Activated CD4-positive, CD25-positive, alpha-beta regulatory T cell treated with anti-CD3 and anti-CD28 coated beads, Interleukin-2, amount 50 U/mL, for 72 hours (primary cell): ENCODE results near the gene FAM83G.
A peak's percentile ranks its signal among the peaks of the same experiment; 100 is the strongest.
"Not testable (repeated sequence)": the region's sequence is repeated elsewhere in the genome, so short reads cannot be mapped to it uniquely, and the experiment has no call there.

ENCODE experiments used
- DNase-seq: peaks from one replicate; pipeline ENCODE4 v3.0.0; 2021

FAM83G gene, protein sequence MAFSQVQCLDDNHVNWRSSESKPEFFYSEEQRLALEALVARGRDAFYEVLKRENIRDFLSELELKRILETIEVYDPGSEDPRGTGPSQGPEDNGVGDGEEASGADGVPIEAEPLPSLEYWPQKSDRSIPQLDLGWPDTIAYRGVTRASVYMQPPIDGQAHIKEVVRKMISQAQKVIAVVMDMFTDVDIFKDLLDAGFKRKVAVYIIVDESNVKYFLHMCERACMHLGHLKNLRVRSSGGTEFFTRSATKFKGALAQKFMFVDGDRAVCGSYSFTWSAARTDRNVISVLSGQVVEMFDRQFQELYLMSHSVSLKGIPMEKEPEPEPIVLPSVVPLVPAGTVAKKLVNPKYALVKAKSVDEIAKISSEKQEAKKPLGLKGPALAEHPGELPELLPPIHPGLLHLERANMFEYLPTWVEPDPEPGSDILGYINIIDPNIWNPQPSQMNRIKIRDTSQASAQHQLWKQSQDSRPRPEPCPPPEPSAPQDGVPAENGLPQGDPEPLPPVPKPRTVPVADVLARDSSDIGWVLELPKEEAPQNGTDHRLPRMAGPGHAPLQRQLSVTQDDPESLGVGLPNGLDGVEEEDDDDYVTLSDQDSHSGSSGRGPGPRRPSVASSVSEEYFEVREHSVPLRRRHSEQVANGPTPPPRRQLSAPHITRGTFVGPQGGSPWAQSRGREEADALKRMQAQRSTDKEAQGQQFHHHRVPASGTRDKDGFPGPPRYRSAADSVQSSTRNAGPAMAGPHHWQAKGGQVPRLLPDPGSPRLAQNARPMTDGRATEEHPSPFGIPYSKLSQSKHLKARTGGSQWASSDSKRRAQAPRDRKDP

DNA sequence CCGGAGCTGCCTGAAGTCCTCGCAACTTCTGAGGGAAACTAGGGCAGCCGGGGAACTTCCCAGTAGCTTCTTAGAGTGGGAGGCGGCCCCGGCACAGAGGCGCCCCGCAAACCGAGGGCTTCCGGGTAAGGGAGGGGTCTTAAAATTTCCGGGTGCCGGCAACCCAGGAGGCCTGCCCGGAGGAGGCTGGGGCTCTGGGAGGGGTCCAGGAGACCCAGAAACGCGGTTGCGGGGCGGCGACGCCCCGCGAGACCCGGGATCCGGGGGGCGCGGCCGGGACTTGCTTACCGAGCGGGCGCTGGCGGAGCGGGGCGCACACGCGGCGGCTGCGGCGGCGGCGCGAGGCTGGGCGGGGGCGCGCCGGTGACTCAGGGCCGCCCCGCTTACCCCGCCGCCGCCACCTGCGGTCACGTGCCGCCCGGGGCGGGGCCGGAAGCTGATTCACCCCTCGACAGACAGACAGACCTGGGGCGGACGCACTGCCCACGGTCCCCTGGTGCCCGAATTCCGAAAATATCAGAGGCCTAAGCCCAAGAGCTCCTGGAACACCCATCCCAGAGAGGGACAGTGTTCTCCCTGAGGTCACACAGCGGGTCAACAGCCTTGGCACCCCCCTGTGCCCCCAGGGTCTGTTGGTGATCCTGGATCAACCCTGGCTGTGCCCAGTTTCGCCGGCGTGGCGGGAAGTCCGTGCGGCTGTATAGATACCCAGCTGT lies at the start of gene FAM83G:
Gene FAM83G (minus strand): TSS at position 344 of the 716 bp plus-strand sequence. CDS start 723 bp downstream, outside the sequence.
- peak; percentile 93 for DNase-seq

DNA sequence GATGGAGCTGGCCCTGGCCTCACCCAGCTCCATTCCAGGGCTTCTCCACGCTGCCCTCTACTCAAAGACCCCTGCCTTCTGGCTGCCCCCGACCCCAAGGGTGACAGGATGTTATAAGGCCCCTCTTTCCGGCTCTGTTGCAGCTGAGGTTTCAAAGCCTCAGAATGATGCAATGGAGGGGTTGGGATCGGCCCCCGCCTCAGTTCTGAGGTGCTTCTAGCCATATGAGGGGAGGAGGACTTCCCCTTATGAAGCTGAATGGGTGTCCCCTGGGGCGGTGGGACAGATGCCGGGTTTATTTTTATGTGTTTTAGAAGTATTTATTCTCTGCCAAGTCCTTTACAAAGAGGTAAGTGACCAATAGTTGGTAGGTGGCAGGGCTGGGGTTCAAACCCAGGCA lies 44.3 kb upstream of the FAM83G start:
- not testable (repeated sequence) for DNase-seq

DNA sequence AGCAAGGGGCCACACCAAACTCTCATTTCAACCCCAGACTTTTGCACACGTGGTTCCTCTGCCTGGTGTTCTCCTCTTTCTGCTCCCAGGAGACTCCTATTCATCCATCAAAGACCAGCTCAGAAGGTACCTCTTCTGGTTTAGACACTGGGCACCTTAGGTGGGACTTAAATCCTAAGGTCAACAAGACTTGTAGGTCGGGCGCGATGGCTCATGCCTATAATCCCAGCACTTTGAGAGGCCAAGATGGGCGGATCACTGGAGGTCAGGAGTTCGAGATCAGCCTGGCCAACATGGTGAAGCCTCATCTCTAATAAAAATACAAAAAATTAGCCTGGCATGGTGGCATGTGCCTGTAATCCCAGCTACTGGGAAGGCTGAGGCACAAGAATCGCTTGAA lies 42.9 kb upstream of the FAM83G start:
- DNase-seq = not testable (repeated sequence)

GRCh38 chr17:19046782-19047375 lies 42.3 kb upstream of the FAM83G start, which contains the start of gene GRAP:
GRAP (minus strand) TSS chr17:19046957; CDS start chr17:19046926, 31 bp downstream.
- DNase-seq = not testable (repeated sequence)

- not testable (repeated sequence) for DNase-seq
Measured at GRCh38 chr17:19044643-19045042, 40.1 kb upstream of the FAM83G start.

- not testable (repeated sequence) for DNase-seq
Measured at GRCh38 chr17:19043032-19043431, 38.5 kb upstream of the FAM83G start.

DNA sequence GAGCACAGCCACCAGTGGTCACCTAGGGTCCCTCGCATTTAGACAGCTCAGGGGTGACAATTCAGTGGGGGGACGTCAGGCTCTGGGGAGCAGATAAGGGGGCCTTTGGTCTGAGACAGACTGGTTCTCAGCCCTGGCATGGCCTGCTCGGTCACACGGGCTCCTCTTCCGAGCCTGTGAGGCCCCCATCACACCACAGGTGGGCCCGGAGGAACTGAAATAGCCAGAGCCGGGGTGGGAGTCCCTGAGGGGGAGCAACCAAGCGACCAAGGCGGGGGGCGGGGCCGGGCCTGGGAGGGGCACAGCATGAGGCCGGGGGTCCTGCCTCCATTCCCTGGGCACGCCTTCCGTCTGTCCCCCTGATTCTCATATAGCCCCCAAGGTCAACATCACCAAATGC lies 37.8 kb upstream of the FAM83G start:
- DNase-seq = not testable (repeated sequence)

GRCh38 chr17:19041871-19042270 lies 37.3 kb upstream of the FAM83G start:
- not testable (repeated sequence) for DNase-seq

- not testable (repeated sequence) for DNase-seq
Measured at GRCh38 chr17:19040350-19040749, 35.8 kb upstream of the FAM83G start.

DNA sequence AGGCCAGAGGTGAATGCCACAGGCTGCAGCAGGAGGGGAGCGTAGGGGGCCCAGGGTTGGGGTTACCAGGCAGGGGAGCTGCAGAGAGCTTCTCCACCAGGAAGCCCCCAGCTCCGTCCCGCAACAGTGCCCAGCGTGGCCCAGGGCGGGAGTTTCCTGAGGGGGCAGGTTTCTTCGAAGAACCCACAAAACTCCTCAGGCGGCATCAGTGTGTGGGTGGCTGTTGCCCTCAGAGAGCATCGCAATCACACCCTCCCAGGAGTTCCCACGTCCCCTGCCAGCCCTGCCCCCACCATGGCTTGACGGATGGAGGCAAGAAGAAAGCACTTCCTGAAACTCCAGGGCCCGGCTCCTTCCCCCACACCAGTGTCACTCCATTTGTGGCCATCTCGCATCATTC lies 34.2 kb upstream of the FAM83G start:
- DNase-seq = not testable (repeated sequence)

- DNase-seq = not testable (repeated sequence)
Measured at GRCh38 chr17:19038007-19038406, 33.4 kb upstream of the FAM83G start.

DNA sequence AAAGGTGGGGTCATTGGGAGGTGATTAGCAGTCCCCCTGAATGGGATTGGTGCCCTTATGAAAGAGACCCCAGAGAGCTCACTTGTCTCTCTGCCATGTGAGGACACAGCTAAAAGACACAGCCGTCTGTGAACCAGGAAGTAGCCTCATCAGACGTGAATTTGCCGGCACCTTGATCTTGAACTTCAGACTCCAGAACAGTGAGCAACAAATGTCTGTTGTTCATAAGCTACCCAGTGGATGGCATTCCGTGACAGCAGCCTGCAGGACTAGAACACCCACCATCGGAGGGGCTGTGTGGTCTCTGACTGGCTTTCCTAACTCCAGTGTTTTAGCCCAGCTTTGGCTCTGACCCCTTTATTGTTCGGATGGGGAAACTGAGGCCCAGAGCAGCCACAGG lies 33.0 kb upstream of the FAM83G start:
- not testable (repeated sequence) for DNase-seq

DNA sequence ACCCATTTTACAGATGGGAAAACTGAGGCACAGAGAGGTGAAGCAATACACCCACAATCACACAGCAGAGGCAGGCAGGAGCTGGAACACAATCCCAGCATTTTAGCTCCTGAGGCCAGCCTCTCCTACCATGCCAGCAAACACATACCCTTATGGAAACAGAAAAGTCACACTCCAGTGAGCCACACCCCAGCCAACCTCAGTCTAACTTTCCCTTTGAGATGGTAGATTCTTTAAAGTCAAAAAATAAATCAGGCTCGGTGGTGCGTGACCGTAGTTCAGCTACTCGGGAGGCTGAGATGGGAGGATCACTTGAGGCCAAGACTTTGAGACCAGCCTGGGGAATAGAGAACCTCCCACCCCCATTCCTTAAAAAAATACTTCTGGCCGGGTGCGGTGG lies 31.6 kb upstream of the FAM83G start:
- not testable (repeated sequence) for DNase-seq

GRCh38 chr17:19032377-19032988 lies 27.9 kb upstream of the FAM83G start:
- not testable (repeated sequence) for DNase-seq

- DNase-seq = peak; percentile 44
Measured at GRCh38 chr17:19031729-19032128, 27.2 kb upstream of the FAM83G start.

DNA sequence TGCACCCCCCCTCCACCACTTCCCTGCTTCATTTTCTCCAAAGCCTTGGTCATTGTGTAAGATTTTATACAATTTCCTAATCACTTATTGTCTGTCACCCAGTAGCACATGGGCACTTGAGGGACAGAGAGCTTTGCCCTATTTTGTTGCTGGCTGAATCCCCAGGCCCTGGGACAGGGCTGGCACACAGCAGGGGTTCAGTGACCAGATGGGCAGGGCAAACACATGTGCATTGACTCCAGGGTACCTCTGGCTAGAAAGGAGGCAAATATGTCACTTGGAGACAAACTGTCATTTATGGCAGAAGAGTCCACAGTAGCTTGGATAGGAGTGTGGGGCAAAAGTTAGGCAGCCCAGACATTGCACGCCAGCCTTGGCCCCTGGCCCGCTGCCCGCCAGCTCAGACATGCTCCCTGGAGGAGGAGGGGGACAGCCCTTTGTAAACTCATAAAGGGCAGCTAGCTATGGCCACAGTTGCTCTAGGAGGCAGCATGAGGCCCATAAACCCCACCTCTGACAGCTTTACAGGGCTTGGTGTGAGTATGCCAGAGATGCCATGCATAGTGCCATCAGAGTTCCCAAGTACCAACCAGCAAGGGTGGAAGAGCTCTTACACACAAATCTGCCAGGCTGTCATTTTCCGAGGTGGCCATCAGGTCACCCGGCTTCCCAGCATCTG lies 26.3 kb upstream of the FAM83G start:
- DNase-seq = not testable (repeated sequence)

GRCh38 chr17:19029740-19030139 lies 25.2 kb upstream of the FAM83G start:
- DNase-seq = not testable (repeated sequence)

DNA sequence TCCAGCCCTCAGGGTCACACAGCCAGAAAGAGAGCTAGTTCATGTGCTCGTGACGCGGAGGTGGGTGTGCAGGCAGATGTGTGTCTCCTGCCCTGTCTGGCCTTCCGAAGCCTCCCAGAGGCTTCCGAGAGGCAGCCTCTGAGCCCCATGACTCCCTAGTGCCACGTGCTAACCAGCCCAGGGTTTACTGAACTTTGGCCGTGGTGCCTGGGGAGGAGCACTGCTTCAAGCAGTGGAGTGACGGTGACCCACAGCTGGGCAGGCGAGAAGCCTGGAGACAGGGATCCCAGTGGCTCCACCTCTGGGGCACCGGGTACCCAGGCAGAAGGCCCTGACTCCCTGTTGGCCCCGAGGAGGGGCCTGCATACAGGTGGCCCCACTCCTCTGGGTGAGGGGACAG lies 24.1 kb upstream of the FAM83G start:
- DNase-seq = not testable (repeated sequence)

- peak; percentile 29 for DNase-seq
Measured at GRCh38 chr17:19024101-19025078, 19.8 kb upstream of the FAM83G start.
